ENCODE measurements around the gene NACC2.

Gene NACC2

GRCh38 chr9:136020206-136020605, 74.9 kb downstream of the NACC2 start:
- peaks cover 4% of the 10 kb centered on the region; the same call in 1 of the 2 replicates for H3K27me3 ChIP-seq (ENCODE audit: insufficient read depth, low read length)
- H3K27ac ChIP-seq (ENCODE audit: low read length): no peak overlapping the region
- no peak overlapping the region for H3K9ac ChIP-seq (ENCODE audit: low read depth, low read length)
- no peak overlapping the region for H3K4me3 ChIP-seq (ENCODE audit: low read length)
- H3K36me3 ChIP-seq (ENCODE audit: insufficient read depth, low read depth, low read length): no peaks in the 10 kb centered on the region
- peaks cover 10% of the 10 kb centered on the region; the same call in 1 of the 2 replicates for H3K4me1 ChIP-seq (ENCODE audit: insufficient read depth, low read length)
- no peaks in the 10 kb centered on the region for H3K9me3 ChIP-seq (ENCODE audit: insufficient read depth, low read depth, low read length)

GRCh38 chr9:136019681-136020060, 75.4 kb downstream of the NACC2 start:
- Histone ChIP-seq H3K27ac (ENCODE audit: low read length) (no peak overlapping the region), H3K4me1 (ENCODE audit: insufficient read depth, low read length) (peaks cover 10% of the 10 kb centered on the region; the same call in 1 of the 2 replicates), H3K27me3 (ENCODE audit: insufficient read depth, low read length) (peaks cover 4% of the 10 kb centered on the region; the same call in 1 of the 2 replicates), H3K9me3 (ENCODE audit: insufficient read depth, low read depth, low read length) (no peaks in the 10 kb centered on the region), H3K36me3 (ENCODE audit: insufficient read depth, low read depth, low read length) (no peaks in the 10 kb centered on the region), H3K4me3 (ENCODE audit: low read length) (no peak overlapping the region), H3K9ac (ENCODE audit: low read depth, low read length) (no peak overlapping the region)

DNA sequence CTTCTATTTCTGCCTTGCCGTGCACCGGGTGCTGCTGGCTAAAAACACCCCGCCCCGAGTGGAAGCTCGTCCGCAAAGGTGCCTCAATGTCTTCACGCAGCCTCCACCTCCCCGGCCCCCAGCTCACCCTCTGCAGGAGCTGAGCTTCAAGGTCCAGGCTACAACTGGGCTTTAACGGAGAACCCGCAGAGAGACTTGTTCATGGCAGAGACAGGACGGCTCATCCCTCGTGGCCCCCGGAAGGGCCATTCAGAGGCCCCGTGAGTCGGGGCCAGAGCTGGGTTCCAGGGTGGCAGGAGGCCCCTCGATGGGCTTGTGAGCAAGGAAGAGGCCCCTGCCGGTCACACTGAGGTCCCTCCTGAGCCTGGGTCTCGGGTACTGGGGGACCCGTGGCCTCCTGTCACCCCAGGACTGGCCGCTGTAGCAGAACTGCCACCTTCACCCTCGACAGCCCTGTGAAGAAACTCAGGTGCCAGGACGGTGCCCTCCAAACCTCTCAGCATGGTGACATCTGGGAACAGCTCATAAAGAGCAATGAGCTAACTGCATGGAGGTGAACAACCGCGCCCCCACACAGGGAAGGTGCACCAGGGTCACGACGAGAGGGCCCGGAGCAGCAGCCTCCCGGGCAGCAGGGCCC, 75.9 kb downstream of the NACC2 start:
- H3K9ac ChIP-seq (ENCODE audit: low read depth, low read length): no peak overlapping the region
- H3K4me3 ChIP-seq (ENCODE audit: low read length): no peak overlapping the region
- peaks cover 4% of the 10 kb centered on the region; the same call in 1 of the 2 replicates for H3K27me3 ChIP-seq (ENCODE audit: insufficient read depth, low read length)
- H3K4me1 ChIP-seq (ENCODE audit: insufficient read depth, low read length): peaks cover 10% of the 10 kb centered on the region; the same call in 1 of the 2 replicates
- H3K36me3 ChIP-seq (ENCODE audit: insufficient read depth, low read depth, low read length): no peaks in the 10 kb centered on the region
- H3K9me3 ChIP-seq (ENCODE audit: insufficient read depth, low read depth, low read length): no peaks in the 10 kb centered on the region
- H3K27ac ChIP-seq (ENCODE audit: low read length): no peak overlapping the region

- Histone ChIP-seq H3K4me3 (ENCODE audit: low read length) (no peak overlapping the region), H3K27me3 (ENCODE audit: insufficient read depth, low read length) (peaks cover 4% of the 10 kb centered on the region; the same call in 1 of the 2 replicates), H3K36me3 (ENCODE audit: insufficient read depth, low read depth, low read length) (no peaks in the 10 kb centered on the region), H3K27ac (ENCODE audit: low read length) (no peak overlapping the region), H3K4me1 (ENCODE audit: insufficient read depth, low read length) (peaks cover 10% of the 10 kb centered on the region; the same call in 1 of the 2 replicates), H3K9ac (ENCODE audit: low read depth, low read length) (no peak overlapping the region), H3K9me3 (ENCODE audit: insufficient read depth, low read depth, low read length) (no peaks in the 10 kb centered on the region)
These were observed 76.6 kb downstream of the NACC2 start for GRCh38 chr9:136018257-136019031.

DNA sequence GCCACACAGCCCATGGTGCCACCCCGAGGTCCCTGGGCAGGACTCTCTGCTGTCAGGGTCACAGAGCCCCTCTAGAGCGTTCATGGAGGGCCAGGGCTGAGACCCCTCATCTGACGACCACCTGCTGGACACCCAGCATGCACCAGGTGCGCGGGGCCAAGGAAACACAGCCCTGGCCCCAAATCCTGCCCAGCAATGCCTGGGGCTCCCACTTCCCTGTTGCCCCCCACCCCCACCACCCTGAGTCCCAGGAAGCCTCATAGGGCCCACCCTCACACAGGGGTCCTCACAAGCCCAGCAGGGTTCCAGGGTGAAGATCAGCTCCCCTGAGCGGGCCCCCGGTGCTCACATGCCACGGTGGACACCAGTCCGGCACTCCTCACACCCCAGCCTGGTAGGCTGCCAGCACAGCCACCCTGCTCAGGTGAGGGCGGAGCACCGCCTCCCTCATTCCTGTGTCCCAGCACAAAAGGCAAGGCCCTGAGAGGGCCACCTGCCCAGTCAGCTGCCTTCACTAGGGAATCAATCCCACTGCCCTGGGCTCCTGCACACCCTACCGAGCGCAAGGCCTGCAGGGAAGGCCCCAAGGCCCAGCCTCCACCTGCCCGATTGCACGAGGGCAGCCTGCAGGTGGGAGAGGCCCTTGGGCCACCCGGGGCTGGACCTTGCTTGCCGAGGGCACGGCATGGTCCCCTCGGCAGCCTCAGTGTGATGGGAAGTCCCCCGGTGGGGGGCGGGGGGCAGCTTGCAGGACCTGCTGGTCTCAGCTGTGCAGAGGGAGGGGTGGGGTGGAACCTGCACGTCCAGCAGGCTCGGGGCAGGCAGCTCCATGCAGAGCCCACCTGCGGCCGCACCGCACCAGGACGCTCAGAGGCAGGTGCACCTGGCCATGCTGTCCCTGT, 77.5 kb downstream of the NACC2 start:
- Histone ChIP-seq H3K36me3 (ENCODE audit: insufficient read depth, low read depth, low read length) (no peaks in the 10 kb centered on the region), H3K4me1 (ENCODE audit: insufficient read depth, low read length) (peaks cover 10% of the 10 kb centered on the region; the same call in 1 of the 2 replicates), H3K9me3 (ENCODE audit: insufficient read depth, low read depth, low read length) (no peaks in the 10 kb centered on the region), H3K27ac (ENCODE audit: low read length) (no peak overlapping the region), H3K9ac (ENCODE audit: low read depth, low read length) (no peak overlapping the region), H3K27me3 (ENCODE audit: insufficient read depth, low read length) (peaks cover 4% of the 10 kb centered on the region; the same call in 1 of the 2 replicates), H3K4me3 (ENCODE audit: low read length) (no peak overlapping the region)

GRCh38 chr9:136016572-136017288, 78.4 kb downstream of the NACC2 start:
- Histone ChIP-seq H3K4me3 (ENCODE audit: low read length) (no peak overlapping the region), H3K9ac (ENCODE audit: low read depth, low read length) (no peak overlapping the region), H3K36me3 (ENCODE audit: insufficient read depth, low read depth, low read length) (no peaks in the 10 kb centered on the region), H3K4me1 (ENCODE audit: insufficient read depth, low read length) (peaks cover 14% of the 10 kb centered on the region; the same call in 1 of the 2 replicates), H3K27ac (ENCODE audit: low read length) (no peak overlapping the region), H3K9me3 (ENCODE audit: insufficient read depth, low read depth, low read length) (no peaks in the 10 kb centered on the region), H3K27me3 (ENCODE audit: insufficient read depth, low read length) (peaks cover 4% of the 10 kb centered on the region; the same call in 1 of the 2 replicates)

GRCh38 chr9:136015656-136016571, 79.2 kb downstream of the NACC2 start:
- no peak overlapping the region for H3K27ac ChIP-seq (ENCODE audit: low read length)
- no peaks in the 10 kb centered on the region for H3K36me3 ChIP-seq (ENCODE audit: insufficient read depth, low read depth, low read length)
- H3K4me3 ChIP-seq (ENCODE audit: low read length): no peak overlapping the region
- no peaks in the 10 kb centered on the region for H3K9me3 ChIP-seq (ENCODE audit: insufficient read depth, low read depth, low read length)
- peaks cover 12% of the 10 kb centered on the region; the same call in 1 of the 2 replicates for H3K4me1 ChIP-seq (ENCODE audit: insufficient read depth, low read length)
- no peak overlapping the region for H3K9ac ChIP-seq (ENCODE audit: low read depth, low read length)
- H3K27me3 ChIP-seq (ENCODE audit: insufficient read depth, low read length): no peaks in the 10 kb centered on the region

- H3K27me3 ChIP-seq (ENCODE audit: insufficient read depth, low read length): no peaks in the 10 kb centered on the region
- H3K4me1 ChIP-seq (ENCODE audit: insufficient read depth, low read length): peaks cover 12% of the 10 kb centered on the region; the same call in 1 of the 2 replicates
- H3K36me3 ChIP-seq (ENCODE audit: insufficient read depth, low read depth, low read length): no peaks in the 10 kb centered on the region
- H3K27ac ChIP-seq (ENCODE audit: low read length): no peak overlapping the region
- H3K4me3 ChIP-seq (ENCODE audit: low read length): no peak overlapping the region
- no peaks in the 10 kb centered on the region for H3K9me3 ChIP-seq (ENCODE audit: insufficient read depth, low read depth, low read length)
- no peak overlapping the region for H3K9ac ChIP-seq (ENCODE audit: low read depth, low read length)
These were observed 80.0 kb downstream of the NACC2 start for GRCh38 chr9:136014924-136015633.

DNA sequence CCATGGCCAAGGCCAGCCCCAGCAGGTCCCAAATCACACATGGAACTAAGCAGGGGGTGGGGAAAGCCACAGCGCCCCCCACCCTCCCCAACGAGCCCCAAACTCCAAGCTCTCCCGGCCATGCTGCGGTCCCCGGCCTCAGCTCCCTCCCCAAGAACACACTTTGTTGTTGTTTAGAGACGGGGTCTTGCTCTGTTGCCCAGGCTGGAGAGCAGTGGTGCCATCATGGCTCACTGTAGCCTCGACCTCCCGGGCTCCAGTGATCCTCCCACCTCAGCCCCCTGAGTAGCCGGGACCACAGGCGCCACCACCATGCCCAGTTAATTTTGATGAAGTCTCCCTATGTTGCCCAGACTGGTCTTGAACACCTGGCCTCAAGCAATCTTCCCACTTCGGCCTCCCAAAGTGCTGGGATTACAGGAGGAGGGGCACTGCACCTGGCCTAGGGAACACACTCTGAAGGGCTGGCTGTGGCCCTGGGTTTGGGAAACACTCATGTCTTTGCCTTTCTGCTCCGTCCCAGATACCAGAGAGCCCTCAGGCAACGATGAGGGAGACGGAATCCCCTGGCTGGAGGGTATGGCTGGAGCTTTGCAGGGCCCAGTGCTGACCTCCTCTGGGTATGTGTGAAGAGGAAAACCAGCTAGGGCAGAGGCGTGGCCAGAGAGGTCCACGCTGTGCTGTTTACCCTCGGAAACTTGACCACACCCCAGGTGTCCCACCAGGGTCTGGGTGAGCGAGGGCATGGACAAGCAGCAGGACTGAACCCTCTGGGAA, 80.8 kb downstream of the NACC2 start:
- H3K4me3 ChIP-seq (ENCODE audit: low read length): no peak overlapping the region
- no peaks in the 10 kb centered on the region for H3K27me3 ChIP-seq (ENCODE audit: insufficient read depth, low read length)
- peaks cover 12% of the 10 kb centered on the region; the same call in 1 of the 2 replicates for H3K4me1 ChIP-seq (ENCODE audit: insufficient read depth, low read length)
- no peaks in the 10 kb centered on the region for H3K36me3 ChIP-seq (ENCODE audit: insufficient read depth, low read depth, low read length)
- no peak overlapping the region for H3K27ac ChIP-seq (ENCODE audit: low read length)
- no peak overlapping the region for H3K9ac ChIP-seq (ENCODE audit: low read depth, low read length)
- no peaks in the 10 kb centered on the region for H3K9me3 ChIP-seq (ENCODE audit: insufficient read depth, low read depth, low read length)
